NOMO-1 treated with dmso at 0.1 percent for 144 hours (cell line): Measurements from ENCODE around the gene C16orf74.

Experiments used
- DNase-seq: peaks from one replicate; lab custom pipeline; 2025; ENCODE audit not compliant: unreplicated experiment; lab: John Stamatoyannopoulos, UW

Gene C16orf74

DNA sequence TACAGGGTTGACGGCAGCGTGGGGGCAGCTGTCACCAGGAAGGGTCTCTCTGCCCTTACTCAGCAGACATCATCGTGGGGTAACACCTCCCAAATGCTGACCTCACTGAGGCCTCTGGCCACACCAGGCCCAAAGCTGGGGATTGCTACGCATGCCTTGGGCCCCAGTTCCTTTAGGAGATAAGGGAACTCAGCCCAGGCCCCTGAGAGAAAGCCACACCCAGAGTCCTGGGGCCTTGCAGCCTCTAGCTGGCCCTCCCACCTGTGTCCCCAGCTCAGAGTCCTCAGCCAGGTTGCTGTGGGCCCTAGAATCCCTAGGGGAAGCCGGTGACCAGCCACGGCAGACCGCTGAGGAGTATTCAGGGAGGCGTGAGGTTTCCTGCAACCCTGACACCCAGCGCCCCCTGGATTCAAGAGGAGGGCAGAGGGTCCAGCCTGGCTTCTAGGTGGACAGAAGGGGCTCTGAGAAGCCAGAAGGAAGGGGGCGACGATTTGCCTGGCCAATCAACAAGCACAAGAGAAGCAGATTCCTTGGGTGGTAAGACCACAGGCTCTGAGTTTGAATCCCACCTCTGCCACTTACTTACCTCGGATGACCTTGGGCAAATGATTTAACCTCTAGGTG, 51.8 kb downstream of the C16orf74 start:
- DNase-seq = no peak

DNA sequence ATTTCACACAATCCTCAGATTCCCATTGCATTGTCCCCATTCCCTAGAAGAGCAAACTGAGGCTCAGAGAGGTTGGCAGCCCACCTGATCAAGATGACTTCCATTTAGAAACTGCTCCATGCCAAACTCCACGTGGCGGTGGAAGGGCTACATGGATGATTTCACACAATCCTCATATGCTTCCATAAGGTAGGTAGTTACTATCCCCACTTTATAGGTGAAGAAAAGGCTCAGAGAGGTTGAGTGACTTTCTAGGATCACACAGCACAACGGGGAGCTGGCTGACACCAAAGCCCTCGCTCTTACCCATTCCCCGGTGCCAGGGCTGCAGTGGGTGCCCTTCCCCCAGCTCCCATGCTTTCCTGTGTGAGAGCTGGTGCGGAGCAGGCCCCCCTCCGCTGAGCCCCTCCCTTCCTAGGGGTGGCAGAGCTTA, 52.4 kb downstream of the C16orf74 start:
- DNase-seq = no peak

DNA sequence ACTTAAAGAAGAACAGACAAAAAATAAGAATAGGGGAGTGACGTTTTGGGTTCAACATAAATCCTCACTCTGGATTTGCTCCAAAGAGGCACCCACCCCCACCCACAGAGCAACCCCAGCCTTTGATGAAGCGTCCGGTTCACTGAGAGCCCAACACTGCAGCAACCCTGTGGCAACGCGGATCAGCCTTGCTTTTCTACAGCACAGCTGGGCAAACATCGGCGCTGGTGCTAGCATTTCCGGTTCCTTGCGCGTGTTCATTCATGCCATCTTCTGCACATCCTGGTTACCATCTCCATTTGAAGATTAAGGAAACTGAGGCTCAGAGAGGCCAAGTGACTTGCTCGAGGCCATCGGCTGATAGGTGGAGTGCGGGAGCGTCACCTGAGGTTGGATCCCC, 53.5 kb downstream of the C16orf74 start:
- no peak for DNase-seq

DNA sequence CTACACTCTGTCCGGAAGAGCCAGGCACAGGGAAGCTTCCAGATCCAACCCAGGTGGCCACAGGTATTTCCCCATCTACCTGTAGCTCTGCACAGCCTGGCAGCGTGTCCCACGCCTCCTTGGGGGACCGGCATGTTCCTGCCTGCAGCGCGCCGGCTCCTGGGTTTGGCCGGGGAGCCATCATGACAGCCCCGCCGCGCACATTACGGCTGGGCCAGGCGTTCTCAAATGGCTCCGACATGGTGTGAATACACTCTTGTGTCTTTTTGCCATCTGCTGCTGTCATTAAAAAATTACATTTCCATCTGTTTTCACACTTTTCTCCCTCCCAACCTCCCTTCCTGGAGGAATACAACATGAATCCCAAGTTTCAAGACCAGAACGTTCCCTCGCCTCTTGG, 54.1 kb downstream of the C16orf74 start:
- DNase-seq = no peak

DNA sequence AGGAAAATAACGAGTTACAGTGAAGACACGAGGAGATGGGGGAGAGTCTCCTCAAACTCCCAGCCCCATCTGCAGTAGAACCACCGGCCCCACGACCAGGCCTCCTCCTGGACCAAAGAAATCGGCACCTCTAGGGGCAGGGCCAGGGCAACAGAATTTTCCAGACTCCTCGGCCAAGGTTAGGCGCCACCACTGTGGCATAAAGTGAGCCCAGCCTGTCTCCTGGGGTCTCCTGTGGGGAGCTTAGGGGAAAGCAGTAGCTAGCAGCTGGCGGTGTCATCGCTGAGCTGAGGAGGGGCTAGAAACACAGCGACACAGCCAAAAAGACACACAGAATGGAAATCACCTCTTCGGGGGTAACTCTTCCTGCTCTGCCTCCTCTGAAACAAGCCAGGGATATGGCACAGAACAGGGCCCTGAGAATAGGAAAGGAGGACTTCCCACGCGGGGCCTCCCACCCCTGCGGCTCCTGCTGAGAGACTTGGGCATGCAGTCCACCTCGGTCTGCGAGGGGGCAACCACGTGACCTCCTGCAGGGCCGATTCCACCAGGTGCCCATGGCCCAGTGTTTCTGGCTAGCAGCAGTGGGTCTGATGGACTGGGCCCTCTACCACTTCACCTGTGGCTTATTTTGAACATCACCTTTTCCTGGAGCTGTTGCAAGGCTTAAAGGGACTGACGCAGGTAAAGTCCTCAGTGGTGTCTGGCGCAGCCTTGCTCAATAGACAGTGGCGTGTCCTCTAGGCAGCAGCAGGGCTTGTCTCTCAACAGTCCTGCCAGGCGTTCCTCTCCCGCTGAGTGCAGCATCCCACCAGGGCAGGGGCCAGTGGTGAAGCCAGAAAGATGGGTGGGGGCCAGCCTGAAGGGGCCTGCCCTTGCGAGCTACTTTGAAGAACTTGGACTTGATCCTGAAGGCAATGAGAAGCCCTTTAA, 55.4 kb downstream of the C16orf74 start:
- DNase-seq = no peak

DNA sequence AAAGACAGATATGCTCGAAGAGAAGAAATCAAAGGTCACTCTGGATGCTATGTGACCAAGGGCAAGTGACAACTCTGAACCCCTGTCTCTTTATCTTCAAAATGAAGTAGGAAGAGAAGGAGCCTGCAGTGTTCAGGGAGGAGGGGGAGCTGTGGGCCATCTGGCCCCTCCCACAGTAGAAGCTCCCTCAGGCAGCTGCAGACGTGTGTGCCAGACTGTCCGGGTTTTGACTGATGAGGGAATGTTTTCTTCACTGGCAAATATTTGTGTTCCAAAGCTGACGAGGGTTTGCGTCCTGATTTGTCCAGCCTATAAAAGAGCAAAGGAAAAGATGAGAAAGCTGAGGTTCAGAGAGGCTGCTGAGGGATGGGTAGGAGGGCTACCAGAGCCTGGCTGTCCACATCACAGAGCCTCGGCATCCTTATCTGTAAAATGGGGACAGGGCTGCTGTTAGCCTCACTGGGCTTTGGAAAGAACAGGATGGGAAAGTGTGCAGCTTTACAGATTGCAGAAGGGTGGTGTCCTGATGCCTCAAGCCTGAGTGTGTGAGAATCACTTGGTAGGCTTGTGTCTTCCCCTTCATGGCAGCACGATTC, 60.3 kb downstream of the C16orf74 start:
- no peak for DNase-seq

DNA sequence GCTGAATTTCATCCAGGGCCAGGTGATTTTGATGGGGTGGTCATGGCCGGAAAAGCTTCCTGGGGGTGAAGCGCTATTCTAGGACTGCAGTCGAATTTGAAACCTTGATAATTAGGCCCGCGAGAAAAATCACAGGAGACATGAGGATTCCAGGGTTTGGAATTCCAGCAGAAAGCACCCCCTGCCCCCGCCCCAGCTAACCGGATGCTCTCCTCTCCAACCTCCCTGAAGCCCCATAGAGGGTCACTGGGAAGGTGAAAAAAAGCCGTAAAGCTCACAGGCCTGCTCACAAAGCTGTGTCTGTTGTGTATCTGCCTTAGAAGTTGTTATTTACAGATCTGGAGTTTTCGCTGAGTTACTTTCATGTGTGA, 61.0 kb downstream of the C16orf74 start:
- DNase-seq = no peak

DNA sequence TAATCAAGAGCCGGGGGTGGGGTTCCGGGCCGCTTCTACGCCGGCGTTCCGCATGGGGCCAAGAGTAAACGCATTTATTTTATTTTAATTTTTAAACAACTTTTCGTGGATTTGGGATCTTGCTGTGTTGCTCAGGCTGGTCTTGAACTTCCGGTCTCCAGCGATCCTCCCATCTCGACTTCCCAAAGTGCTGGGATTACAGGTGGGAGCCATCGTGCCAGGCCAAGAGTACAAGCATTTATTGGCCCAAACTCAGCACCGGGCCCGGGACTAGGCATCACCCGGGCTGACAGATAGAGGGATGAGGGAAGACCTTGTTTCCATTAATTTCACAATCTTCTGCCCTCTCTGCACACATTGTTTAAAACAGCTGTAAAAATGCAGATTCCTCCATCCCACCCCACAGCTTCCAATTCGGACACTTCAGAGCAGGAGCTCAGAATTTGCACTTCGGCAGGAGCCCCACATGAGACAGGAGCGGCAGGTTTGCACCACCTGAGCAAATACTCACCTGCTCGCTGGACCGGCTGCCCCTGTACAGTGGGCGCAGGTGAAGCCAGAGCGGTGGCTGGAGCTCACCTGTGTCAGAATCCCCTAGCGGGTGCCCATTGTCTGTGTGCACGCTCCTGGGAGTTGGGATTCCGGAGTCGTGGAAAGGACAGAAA, 61.5 kb downstream of the C16orf74 start:
- no peak for DNase-seq

DNA sequence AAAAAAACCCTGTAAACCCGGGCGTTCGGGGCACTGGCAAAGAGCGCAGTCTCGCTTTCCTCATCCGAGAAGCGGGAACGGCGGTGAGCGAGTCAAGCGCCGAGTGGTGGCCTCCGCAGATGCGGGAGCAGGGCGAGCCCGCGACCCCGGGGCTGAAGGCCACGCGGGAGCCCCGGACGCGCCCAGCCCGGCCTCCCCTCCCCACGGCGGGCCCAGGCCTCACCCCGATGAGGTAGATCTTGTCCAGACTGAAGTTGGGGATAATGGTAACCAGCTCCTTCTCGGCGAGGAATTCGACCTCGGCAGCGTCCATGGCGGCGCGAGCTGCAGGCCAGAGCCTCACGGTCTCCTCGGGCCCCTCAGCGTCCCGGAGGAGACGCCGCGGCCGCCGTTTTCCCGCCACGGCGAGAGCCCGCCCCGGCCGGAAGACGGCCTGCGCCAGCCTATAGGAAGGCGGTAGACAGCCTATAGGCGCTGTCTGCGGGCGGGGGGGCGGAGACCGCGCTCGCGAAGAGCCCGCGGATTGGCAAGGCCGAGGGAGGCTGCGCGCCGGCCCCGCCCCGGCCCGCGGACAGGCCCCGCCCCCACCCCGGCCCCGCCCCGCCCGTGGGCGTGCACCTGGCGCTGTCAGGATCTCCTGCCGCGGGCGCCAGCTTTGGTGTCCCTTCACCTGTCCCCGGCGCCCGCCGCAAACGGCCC, 62.2 kb downstream of the C16orf74 start, which contains the start of gene GINS2:
GINS2 (minus strand) TSS at position 369 of the 699 bp plus-strand sequence; CDS start at position 313, 56 bp downstream.
- peak; percentile 89 for DNase-seq

DNA sequence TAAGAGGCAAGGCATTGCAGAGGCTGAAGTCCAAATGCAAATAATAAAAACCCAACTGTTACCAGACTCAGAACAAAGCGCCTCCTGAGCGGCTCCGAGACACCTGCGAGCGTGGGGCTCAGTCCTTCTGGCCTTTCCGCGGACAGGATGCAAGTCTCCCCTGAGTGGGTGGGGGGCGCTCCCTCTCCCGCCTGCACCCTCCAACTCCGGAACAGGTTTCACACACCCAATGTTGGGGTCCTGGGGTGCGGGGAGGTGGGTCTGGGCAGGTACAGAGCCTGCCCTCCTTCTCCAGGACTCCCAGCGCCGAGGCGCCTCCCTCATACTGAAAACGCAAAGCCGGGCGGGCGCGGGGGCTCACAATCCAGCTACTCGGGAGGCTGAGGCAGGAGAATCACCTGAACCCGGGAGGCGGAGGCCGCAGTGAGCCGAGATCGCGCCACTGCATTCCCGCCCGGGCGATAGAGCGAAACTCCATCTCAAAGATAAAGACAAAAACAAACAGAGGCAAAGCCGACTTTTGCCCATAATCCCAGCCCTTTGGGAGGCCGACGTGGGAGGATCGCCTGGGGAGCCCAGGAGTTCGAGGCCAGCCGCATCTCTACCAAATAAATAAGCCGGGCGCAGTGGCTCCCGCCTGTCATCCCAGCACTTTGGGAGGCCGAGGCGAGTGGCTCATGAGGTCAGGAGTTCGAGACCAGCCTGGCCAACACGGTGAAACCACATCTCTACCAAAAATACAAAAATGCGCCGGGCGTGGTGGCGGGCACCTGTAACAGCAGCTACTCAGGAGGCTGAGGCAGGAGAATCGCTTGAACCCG, 63.0 kb downstream of the C16orf74 start:
- DNase-seq = no peak

DNA sequence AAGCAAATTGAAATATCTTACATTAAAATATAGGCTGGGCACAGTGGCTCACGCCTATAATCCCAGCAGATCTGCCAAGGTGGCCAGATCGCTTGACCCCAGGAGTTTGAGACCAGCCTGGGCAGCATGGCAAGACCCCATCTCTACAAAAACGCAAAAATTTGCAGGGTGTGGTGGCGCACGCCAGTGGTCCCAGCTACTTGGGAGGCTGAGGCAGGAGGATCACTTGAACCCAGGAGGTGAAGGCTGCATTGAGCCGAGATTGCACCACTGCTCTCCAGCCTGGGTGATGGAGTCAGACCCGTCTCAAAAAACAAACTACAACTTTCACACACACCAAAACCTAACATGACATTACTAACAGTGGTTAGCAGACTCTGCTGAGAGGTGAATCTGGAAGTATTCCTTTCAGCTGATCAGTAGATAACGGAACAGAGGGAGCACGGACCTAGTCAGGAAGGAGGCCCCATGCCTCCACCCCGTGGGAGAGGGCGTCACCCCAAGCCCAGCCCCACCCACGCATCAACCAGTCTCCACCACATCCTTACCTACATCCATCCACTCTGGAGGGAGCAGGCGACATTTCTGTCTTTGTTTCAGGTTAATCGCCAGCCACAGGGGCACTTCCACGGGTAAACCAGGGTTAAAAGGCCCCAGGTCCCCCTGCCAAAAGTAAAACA, 63.8 kb downstream of the C16orf74 start:
- DNase-seq = no peak

DNA sequence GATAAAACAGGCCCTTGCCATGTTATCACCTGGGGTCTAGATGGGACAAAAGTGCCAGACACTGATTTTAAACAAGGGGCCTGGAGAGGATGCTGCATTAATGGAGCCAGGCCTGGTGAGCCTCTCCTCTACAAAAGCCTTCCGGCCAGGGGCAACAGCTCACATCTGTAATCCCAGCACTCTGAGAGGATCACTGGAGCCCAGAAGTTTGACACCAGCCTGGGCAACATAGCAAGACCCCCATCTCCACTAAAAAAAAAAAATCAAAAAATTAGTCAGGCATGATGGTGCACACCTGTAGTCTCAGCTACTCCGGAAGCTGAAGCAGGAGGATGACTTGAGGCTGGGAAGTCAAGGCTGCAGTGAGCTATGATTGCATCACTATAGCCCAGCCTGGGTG, 65.6 kb downstream of the C16orf74 start:
- DNase-seq = no peak

DNA sequence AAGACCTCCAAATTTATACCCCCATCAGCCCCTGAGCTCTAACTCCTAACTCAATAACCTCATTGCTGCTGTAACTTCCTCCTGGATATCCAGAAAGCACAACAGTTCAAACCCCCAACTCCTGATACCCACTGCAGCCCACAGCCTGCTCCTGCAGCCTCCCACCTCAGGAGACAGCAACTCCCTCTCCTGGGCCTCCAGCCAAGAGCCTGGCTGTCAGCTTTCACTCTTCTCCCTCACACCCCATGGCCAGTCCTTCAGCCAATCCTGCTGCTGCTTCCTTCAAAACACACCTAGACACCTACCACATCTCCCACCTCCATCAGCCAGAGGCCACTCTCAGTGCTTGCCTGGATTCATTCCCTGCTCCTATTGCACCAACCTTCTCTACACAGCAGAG, 67.5 kb downstream of the C16orf74 start:
- no peak for DNase-seq

DNA sequence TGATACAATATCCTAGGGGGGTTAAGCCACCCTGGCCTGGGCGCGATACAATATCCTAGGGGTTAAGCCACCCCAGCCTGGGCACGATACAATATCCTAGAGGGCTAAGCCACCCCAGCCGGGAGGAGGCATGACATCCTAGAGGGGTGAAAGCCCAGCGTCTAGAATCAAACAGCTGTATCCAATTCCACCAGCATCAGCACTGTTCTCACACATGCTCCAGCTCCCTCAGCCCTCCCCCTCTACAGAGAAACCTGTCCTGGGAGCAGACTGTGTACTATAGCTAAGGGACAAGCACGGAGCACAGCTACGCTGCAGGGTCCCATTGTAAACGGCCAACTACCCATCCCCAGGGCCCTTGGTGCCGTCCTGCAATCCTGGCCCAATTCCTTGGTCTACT, 68.4 kb downstream of the C16orf74 start:
- DNase-seq = no peak

DNA sequence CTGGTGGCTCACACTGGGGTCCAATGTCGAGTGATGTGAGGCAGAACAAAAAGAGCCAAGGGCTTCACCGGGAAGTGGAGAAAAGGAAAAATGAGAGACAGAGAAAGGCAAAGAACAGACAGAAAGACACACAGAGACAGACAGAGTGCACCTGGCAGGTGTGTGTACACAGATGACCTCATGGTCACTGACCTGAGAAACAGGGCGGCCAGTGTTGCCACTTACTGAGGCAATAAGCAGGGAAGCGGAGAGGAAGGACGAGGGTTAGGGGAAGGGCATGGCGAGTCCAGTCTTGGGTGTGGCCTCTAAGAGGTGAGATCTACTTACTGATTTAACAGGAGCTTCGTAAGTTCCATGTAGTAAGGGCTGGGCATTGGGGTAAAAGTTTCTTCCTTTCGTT, 69.6 kb downstream of the C16orf74 start:
- no peak for DNase-seq

DNA sequence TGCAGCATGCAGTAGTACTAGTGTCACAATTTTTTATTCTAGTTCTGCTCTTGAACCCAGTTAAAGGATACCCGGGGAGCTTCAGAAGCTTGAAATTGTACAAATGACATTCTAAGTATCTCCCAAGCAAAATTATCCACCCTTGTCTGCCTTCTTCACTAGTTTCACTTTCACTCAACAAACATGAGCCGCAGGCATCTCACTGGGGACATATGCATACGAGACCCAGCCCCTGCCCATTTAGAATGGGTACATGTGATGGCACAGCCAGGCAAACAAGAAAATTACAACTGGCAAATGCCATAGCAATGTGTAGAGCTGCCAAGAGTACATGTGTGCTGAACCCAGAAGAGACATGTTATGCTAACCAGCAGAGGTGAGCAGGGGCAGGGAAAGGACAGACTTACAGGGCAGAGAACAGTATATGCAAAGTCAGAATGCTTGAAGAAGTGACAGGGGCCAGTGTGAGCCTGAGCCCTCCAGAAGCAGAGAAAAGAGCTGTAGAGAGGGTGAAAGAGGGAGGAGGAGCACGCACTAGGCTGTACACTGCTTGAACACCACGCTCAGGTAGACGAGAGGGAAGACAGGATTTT, 70.4 kb downstream of the C16orf74 start:
- no peak for DNase-seq

DNA sequence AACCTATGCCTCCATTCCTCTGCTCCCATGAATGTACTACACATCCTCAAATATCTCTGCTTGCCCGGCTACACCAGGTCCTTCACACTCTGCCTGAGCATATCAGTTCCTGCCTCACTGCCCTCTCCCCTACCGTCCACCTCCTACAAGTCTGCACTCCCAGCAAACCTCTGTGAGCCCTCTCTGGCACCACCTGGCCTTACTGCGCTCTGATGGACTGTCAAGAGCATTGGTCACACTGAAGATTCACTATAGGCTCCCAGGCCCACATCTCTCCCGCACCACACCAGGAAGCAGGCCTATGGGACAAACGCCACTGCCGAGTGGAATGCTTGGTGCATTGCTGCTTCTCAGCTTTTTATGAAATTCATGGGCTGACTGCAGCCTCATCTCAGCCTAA, 71.0 kb downstream of the C16orf74 start:
- DNase-seq = no peak

DNA sequence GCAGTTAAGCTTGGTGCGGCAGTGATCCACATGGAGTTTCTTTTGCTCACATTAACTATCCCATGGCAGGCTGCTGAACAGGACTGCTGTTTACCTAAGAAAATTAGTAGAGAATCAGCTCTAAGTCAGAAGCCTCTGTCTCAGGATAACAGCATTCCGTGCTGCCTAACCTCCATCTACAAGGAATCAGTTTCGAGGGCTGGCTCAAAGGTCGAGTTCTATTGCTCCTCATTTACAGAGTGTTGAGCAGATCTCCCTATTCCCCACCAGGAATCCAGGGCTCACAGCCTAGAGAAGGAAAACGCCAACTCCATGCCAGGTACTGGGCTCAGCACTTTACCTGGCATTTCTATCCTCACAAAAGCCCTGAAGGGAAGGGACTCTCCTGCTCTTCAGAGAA, 72.1 kb downstream of the C16orf74 start:
- no peak for DNase-seq

DNA sequence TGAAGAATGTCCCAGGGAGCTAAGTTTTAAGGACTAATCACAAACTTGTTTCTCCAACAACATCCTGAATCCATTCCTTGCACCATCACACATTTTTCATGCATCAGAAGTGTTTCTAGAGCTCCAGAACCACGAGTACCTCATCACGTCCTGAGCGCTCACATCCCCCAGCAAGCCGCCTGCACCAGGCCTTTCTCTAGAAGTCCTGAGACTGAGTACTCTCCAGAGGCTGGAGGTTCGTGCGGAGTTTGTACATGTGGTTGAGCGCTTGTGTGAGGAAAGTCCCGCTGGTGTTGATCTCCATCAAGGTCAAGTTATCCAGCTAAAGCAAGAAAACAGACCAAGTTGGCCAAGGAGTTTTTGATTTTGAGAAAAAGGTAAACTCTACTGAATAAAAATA, 72.9 kb downstream of the C16orf74 start:
- no peak for DNase-seq
